Retinal pigment epithelial cell (primary cell): Measurements from ENCODE around the gene SMG9.

ENCODE experiments used
- DNase-seq: peaks from one replicate; pipeline ENCODE4 v3.0.0-alpha.2; 2010; ENCODE audit warnings: low read depth
- H3K4me3 ChIP-seq: 2 replicates; pipeline ENCODE4 v1.5.1; 2011; ENCODE audit warnings: mild to moderate bottlenecking, low read length, control low read depth, moderate library complexity
- TF ChIP-seq, protein P1 (sequence below): conservative IDR thresholded peaks from 2 replicates; pipeline ENCODE4 v1.5.1; 2011; ENCODE audit warnings: low read depth, low read length, control low read depth, inconsistent platforms

Gene SMG9

DNA sequence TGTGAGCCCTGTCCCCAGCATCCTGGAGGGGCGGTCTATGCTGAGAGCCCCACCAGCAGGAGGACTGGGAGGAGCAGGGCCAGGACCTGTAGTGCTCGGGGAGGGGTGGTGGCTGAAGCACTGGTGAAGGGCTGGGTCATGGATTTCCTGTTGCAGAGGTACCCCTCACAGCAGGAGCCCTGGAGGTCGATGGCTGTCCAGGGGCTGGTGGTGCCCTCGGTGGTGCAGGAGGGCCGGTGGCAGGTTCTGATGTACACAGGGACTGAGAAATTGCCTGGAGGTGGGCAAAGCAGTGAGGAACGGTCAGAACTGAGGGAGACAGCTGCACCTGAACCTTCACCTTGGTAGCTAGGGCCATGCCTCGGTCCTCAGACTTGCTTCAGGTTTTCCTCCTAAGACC is 42.8 kb upstream of the SMG9 start:
- no peak for DNase-seq
- H3K4me3 ChIP-seq, result no peak overlapping the region
- TF ChIP-seq, protein P1, sequence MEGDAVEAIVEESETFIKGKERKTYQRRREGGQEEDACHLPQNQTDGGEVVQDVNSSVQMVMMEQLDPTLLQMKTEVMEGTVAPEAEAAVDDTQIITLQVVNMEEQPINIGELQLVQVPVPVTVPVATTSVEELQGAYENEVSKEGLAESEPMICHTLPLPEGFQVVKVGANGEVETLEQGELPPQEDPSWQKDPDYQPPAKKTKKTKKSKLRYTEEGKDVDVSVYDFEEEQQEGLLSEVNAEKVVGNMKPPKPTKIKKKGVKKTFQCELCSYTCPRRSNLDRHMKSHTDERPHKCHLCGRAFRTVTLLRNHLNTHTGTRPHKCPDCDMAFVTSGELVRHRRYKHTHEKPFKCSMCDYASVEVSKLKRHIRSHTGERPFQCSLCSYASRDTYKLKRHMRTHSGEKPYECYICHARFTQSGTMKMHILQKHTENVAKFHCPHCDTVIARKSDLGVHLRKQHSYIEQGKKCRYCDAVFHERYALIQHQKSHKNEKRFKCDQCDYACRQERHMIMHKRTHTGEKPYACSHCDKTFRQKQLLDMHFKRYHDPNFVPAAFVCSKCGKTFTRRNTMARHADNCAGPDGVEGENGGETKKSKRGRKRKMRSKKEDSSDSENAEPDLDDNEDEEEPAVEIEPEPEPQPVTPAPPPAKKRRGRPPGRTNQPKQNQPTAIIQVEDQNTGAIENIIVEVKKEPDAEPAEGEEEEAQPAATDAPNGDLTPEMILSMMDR, result no peak

DNA sequence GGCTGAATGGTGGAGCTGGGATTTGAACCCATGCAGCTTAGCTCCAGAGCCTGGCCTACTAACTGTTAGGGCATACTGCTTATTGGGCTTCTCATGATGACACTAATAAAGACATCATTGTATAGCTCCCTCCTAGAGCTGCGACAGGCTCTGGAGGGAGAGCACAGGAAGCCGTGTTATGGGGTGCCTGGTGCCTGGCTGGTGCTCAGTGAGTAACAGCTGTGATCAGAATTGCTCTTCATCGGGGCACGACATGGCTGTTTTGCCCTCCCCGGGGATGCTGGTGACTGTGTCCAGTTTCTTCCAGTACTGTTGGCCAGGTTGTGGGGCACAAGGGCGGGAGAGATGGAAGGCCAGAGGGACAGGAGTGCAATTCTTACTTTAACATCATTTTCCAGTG is 42.4 kb upstream of the SMG9 start:
- H3K4me3 ChIP-seq, result no peak overlapping the region
- TF ChIP-seq, protein P1, result no peak
- DNase-seq, result no peak

DNA sequence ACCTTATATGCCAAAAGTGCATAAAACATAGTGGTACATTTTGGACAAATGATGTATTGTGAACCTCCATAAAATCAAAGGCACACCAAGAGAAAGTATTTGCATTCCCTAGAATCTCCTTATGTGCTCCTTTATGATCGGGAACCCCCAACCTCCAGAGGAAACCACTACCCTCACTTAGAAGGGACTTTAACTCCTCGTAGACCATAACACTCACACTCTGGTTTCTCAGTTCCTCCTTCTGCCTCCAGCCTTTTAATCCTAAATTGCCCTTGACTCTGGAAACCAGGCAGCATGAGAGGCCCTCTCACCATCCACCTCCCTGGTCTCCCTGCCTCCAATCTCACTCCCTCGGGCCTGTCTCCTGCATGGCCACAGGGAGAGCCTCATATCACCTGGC is 35.8 kb upstream of the SMG9 start:
- H3K4me3 ChIP-seq, result no peak overlapping the region
- no peak for DNase-seq
- TF ChIP-seq, protein P1, result no peak

DNA sequence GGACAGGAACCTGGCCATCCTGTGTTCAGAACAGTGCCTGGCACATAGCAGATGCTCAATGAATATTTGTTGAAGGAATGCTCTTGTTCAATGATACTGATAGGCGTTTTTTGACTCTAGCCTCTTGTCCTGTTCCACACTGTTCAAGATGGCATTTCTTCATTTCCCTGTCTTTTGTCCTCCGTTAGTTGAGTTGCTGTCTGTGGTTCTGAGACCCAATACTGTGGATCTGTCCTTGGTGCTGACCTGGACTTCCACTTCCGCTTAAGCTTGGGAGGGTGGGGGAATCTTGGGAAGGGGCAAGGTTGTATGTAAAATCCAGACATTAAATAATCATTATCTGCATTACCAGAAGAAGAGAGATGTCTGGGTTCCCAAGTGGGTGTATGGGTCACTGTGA is 34.3 kb upstream of the SMG9 start:
- TF ChIP-seq, protein P1, result no peak
- H3K4me3 ChIP-seq, result no peak overlapping the region
- no peak for DNase-seq

DNA sequence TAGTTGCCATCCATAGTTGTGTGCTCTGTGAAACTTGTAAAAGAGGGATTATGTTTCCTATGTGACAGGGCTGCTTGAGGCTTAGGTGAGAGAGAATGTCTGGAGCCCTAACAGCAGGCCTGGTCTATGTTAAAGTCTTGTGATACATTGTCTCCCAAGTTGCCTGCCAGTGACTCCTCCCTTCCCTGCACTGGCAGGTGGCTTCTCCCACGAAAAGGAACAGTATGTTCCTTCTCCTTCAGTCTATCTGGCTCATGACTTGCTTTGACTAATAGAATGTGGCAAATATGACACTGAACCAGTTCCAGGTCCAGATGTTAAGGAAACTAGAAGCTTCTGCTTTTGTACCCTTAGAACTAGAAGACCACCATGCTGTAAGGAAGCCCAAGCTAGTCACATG is 31.9 kb upstream of the SMG9 start:
- TF ChIP-seq, protein P1, result no peak
- no peak for DNase-seq
- H3K4me3 ChIP-seq, result no peak overlapping the region

DNA sequence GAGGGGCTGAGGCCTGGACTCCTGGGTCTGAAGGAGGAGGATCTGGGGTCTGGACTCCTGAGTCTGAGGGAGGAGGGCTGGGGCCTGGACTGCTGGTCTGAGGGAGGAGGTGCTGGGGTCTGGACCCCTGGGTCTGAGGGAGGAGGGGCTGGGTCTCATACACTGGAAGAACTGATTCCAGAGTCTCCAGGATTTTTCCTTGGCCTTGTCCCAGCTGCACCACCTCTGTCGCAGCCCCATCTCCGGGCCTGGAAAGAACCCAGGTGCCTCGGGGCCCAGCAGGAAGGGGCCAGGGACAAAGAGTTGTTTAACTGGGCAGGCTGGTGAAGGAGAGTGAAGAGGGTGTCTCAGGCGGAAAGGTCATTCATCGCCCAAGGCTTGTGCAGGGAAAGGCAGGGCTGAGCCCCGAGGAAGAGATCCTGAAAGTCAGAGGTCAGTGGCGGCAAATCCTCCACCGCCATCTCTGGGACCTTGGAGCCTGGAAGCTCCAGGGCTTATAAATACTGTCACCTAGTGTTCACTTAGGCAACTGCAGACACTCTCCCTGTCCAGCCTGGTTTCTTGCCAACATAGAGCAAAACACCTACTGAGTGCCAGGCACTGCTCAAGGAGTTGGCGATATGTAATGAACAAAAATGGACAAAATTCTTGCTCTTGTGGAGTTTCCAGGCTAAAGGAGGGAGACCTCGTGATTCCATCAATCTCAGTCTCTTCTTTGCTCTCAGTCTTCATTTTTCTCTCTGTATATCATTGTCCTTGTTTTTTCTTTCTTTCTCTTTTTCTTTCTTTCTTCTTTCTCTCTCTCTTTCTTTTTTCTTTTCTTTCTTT is 30.4 kb upstream of the SMG9 start:
- TF ChIP-seq, protein P1, result peak; percentile 100
- no peak for DNase-seq
- H3K4me3 ChIP-seq, result no peak overlapping the region

DNA sequence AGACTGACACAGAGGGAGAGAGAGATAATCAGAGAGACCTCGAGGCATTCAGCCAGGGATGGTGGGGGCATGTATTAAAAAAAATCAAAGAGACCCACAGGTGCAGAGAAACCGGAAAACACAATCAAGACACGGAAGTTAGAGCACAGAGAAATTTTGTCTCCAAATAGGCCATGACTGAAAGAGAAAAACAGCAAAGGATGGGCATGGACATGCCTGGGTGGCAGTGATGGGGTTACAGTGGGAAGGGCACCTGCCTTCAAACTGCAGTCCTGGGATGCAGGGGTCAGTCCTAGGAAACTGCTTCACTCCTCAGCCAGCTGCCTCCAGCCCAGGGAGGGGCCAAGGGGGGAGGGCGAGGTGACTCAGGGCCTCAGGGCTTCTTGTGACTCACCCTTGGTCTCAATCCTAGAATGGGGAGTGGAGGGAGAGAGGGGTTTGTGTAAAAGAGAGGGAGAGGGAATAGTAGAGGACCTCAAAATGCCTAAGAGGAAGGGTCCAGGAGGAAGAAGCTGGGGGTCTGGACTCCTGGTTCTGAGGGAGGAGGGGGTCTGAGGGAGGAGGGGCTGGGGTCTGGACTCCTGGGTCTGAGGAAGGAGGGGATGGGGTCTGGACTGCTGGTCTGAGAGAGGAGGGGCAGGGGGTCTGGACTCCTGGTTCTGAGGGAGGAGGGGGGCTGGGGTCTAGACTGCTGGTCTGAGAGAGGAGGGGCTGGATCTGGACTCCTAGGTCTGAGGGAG is 29.6 kb upstream of the SMG9 start:
- TF ChIP-seq, protein P1, result no peak
- peak; percentile 65 for DNase-seq
- H3K4me3 ChIP-seq, result no peak overlapping the region
